Mucosa of rectum (tissue), 2 donors: ENCODE measurements around the gene PLA2G15.
A peak's percentile ranks its signal among the peaks of the same experiment; 100 is the strongest.

Source experiments
- H3K27ac ChIP-seq, 2 donors: one replicate each; pipeline ENCODE4 v1.7.0; 2013; ENCODE audit warnings: inconsistent platforms in 2 of 2, low read depth in 2 of 2, low read length in 2 of 2
- H3K27me3 ChIP-seq, 2 donors: one replicate each; pipeline ENCODE4 v1.7.0; 2013; ENCODE audit warnings: low read length in 2 of 2; ENCODE audit not compliant: control insufficient read depth in 2 of 2, insufficient read depth in 2 of 2
- H3K36me3 ChIP-seq, 2 donors: one replicate each; pipeline ENCODE4 v1.7.0; 2013; ENCODE audit warnings: low read length in 2 of 2; ENCODE audit not compliant: control insufficient read depth in 2 of 2, insufficient read depth in 2 of 2
- H3K4me1 ChIP-seq, 2 donors: one replicate each; pipeline ENCODE4 v1.7.0; 2013; ENCODE audit warnings: low read length in 2 of 2, mild to moderate bottlenecking in 1 of 2; ENCODE audit not compliant: control insufficient read depth in 2 of 2, insufficient read depth in 2 of 2
- H3K4me3 ChIP-seq, 2 donors: one replicate each; pipeline ENCODE4 v1.7.0; 2013; ENCODE audit warnings: low read length in 2 of 2
- H3K9ac ChIP-seq, 2 donors: one replicate each; pipeline ENCODE4 v1.7.0; 2013; ENCODE audit warnings: low read length in 2 of 2, low read depth in 1 of 2, mild to moderate bottlenecking in 1 of 2
- H3K9me3 ChIP-seq, 2 donors: one replicate each; pipeline ENCODE4 v1.7.0; 2013; ENCODE audit warnings: low read length in 2 of 2; ENCODE audit not compliant: control insufficient read depth in 2 of 2
- donor health status: healthy.
- donor health status: Normal muscosa, but diverticular disease.

PLA2G15 gene

DNA sequence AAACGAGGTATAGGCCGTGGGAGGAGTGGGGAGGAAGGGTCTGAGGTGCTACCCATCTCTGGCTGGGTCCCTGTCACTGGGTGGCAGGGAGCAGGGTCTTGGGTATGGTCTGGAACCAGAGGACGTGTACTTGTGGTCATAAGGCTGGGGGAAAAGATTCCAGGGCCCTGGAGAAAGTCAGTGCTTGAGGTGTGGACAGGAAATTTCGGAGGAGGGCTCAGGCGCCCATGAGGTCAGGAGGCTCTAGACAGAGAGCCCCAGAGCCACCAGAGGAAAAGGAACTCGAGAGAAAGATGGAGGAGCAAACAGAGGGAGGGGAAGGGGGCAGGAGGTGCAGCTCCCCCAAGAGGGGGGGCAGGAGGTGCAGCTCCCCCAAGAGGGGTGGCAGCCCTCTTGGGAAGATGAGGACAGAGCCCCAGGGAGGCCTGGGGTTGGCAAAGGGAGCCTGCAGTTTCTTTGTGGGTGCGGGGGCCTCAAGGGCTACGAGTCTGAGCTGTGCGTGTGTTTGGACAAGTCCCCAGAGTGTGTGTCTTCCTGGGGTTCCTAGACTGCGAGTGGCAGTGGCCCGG, 18.5 kb downstream of the PLA2G15 start:
- peak overlapping the region; percentile 78 to 80 for H3K4me3 ChIP-seq
- peak overlapping the region; percentile 93 to 97 for H3K27ac ChIP-seq
- peak overlapping the region; percentile 70 to 88 for H3K9ac ChIP-seq
- no peaks in the 10 kb centered on the region for H3K9me3 ChIP-seq
- H3K36me3 ChIP-seq: peaks cover 12 to 17% of the 10 kb centered on the region in 2 donors
- peaks cover 26 to 29% of the 10 kb centered on the region in 2 donors for H3K4me1 ChIP-seq
- no peaks in the 10 kb centered on the region for H3K27me3 ChIP-seq

DNA sequence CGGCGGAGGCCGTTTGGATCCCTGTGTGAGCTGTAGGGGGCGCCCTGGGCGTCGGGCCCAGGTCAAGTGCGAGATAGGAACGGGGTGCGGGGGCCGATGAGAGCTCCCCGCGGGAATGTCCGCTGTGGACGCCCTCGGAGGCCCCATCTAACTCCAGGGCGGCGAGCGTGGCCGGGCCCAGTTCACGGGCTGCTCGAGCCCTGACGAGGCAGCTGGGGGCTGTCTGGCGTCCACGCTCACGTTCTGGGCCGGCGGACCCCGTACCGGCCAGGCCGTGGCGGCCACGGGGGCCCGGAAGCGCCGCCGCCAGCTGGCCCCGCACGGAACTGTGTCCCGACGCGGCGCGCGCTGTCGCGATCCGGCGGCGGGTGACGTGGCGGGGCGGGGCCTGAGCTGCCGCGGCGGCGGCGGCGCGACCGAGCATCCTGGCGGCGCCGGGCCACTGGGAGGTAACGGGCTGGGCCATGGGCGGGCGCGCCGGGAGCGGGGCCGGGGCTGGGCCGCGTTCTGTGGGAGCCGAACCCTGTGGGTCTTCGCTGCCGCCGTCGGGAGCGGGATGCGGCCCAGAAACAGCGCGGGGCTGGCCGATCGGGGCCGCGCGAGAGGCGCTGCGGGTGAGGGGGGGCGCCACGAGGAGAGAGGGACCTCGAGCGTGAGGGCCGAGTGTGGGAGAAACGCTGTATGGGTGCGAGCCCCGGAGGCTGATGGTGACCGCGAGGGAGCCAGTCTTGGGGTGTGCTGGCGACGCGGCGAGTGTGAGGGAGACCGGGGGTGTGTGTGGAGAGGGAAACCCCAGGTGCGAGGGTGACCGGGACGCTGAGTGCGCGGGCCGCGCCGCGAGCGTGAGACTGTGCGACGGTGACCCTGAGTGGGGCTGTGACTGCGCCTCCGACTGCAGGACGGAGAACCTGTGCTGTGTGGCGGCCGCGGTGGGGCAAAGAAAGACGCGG, 19.2 kb downstream of the PLA2G15 start, which contains the start of gene SLC7A6:
SLC7A6 (plus strand) TSS at position 399 of the 950 bp plus-strand sequence. CDS start 10,201 bp downstream, outside the sequence.
- Histone ChIP-seq H3K9me3 (no peaks in the 10 kb centered on the region), H3K27me3 (no peaks in the 10 kb centered on the region), H3K4me1 (peaks cover 24 to 29% of the 10 kb centered on the region in 2 donors)

DNA sequence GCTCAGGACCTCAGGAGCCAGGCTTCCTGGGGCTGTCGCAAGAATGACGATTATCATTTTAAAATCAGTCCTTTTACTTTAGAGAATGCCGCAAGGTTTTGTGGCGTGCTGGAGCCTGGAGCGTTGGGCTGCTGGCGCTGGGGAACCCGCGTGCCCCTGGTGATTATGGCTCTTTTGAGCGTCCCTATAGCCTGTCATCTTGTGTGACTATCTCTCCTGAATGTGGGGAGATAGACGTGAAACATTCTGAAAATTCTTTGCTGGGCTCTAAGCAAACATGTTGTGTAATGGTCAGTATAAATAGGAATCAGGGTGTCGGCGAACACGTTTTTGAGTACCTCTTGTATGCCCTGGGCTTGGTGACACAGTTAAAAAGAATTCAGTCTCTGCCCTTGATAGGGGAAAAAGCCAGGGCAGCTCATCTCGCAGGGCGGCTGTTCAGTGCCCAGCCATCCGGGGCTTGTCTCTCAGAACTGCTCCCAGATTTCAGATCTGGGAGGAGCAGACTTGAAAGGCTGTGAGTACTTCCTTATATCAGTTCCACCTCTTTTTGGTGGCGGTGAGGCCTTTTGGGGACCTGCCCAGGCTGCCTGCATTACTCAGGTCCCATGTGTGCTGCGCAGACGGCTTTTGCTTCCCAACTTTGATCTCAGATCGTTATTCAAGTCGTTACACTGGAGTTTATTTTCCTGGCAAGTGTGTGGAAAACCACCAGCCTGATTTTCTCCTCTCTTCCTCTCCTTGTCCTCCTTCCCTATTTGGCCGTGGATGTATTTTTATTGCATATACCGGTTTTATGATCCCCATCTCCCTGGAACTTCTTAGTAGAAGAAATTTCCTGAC, 20.1 kb downstream of the PLA2G15 start:
- peak overlapping the region; percentile 88 for H3K9ac ChIP-seq
- H3K4me1 ChIP-seq: peaks cover 24 to 29% of the 10 kb centered on the region in 2 donors
- H3K27me3 ChIP-seq: no peaks in the 10 kb centered on the region
- H3K27ac ChIP-seq: peak overlapping the region; percentile 93 to 97
- H3K9me3 ChIP-seq: no peaks in the 10 kb centered on the region
- H3K36me3 ChIP-seq: peaks cover 0 to 2% of the 10 kb centered on the region in 2 donors
- peak overlapping the region; percentile 78 to 80 for H3K4me3 ChIP-seq

More for the DNA sequence above, 19.2 kb downstream of the PLA2G15 start, which contains the start of gene SLC7A6:
- Histone ChIP-seq H3K9ac (peak within 1 kb of the TSS; percentile 88), H3K4me3 (peak within 1 kb of the TSS; percentile 78 to 80), H3K27ac (peak within 1 kb of the TSS; percentile 93 to 97), H3K36me3 (peaks cover 7 to 11% of the 10 kb centered on the region in 2 donors)

DNA sequence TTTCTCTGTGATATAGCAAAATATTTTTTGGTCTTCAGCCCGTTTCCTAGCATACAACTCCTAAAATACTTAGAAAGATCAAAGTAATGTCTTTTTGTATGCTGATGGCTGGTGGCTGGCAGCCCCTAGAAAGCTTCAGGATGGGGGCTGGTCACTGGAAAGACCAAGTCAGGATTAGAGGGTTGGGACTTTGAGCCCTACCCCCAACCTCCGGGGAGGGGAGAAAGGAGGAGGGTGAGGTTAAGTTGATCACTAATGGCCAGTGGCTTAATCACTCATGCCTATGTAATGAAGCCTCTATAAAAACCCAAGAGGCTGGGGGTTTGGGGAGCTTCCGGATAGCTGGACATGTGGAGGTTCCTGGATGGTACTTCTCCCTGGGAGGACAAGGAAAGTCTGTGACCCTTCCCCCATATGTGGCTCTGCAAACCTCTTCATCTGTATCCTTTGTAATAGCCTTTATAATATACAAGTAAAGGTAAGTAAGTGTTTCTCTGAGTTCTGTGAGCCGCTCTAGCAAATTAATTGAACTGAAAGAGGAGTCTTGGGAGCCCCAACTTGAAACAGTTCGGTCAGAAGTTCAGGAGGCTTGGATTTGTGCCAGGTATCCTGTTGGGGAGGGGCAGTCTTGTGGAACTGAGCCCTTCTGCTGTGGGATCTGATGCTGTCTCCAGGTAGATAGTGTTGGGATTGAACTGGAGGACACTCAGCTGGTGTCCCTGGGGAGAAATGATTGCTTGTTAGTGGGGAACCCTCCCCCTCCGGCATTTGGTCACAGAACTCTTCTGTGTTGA, 22.6 kb downstream of the PLA2G15 start:
- H3K4me1 ChIP-seq: peaks cover 35 to 37% of the 10 kb centered on the region in 2 donors
- H3K36me3 ChIP-seq: no peaks in the 10 kb centered on the region
- no peak overlapping the region for H3K9ac ChIP-seq
- H3K27ac ChIP-seq: no peak overlapping the region
- no peaks in the 10 kb centered on the region for H3K27me3 ChIP-seq
- H3K9me3 ChIP-seq: no peaks in the 10 kb centered on the region
- H3K4me3 ChIP-seq: no peak overlapping the region

DNA sequence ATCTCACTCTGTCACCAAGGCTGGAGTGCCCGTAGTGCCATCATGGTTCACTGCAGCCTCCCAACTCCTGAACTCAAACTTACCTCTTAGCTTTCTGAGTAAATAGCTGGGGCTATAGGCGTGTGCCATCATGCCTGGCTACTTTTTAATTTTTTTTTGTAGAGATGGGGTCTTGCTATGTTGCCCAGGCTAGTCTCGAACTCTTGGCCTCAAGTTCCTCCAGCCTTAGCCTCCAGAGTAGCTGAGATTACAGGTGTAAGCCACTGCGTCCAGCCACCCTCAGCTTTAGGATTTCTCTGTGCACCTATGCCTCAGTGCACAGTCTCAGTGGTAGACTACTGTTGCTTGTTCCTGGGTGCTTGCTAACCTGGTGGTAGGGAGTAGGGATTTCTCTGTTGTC, 24.6 kb downstream of the PLA2G15 start:
- Histone ChIP-seq H3K9ac (no peak overlapping the region), H3K27ac (no peak overlapping the region), H3K27me3 (no peaks in the 10 kb centered on the region), H3K9me3 (no peaks in the 10 kb centered on the region), H3K4me1 (peaks cover 35 to 38% of the 10 kb centered on the region in 2 donors), H3K36me3 (peaks cover 4 to 10% of the 10 kb centered on the region in 2 donors), H3K4me3 (no peak overlapping the region)

- Histone ChIP-seq H3K9me3 (no peaks in the 10 kb centered on the region), H3K4me1 (peaks cover 31 to 35% of the 10 kb centered on the region in 2 donors), H3K27me3 (no peaks in the 10 kb centered on the region), H3K4me3 (no peak overlapping the region), H3K36me3 (peaks cover 7 to 13% of the 10 kb centered on the region in 2 donors), H3K27ac (no peak overlapping the region), H3K9ac (no peak overlapping the region)
Observed at GRCh38 chr16:68270353-68270752, 25.2 kb downstream of the PLA2G15 start.

GRCh38 chr16:68272507-68273209, 27.5 kb downstream of the PLA2G15 start:
- H3K27ac ChIP-seq: peak overlapping the region; percentile 59

GRCh38 chr16:68273459-68273858, 28.3 kb downstream of the PLA2G15 start:
- H3K27ac ChIP-seq: no peak overlapping the region
- H3K4me1 ChIP-seq: peaks cover 14 to 19% of the 10 kb centered on the region in 2 donors
- H3K9me3 ChIP-seq: no peaks in the 10 kb centered on the region
- peaks cover 12 to 13% of the 10 kb centered on the region in 2 donors for H3K36me3 ChIP-seq
- no peak overlapping the region for H3K4me3 ChIP-seq
- no peaks in the 10 kb centered on the region for H3K27me3 ChIP-seq
- no peak overlapping the region for H3K9ac ChIP-seq

More at GRCh38 chr16:68272507-68273209, 27.5 kb downstream of the PLA2G15 start:
- no peaks in the 10 kb centered on the region for H3K9me3 ChIP-seq
- H3K4me1 ChIP-seq: peaks cover 19 to 25% of the 10 kb centered on the region in 2 donors
- H3K36me3 ChIP-seq: peaks cover 12 to 13% of the 10 kb centered on the region in 2 donors
- H3K4me3 ChIP-seq: no peak overlapping the region
- no peaks in the 10 kb centered on the region for H3K27me3 ChIP-seq
- H3K9ac ChIP-seq: peak overlapping the region; percentile 7 to 9
